ENCODE data around the gene ZFHX3. TPM values are rescaled to one million over a fixed set of nuclear protein-coding genes. Genes with fewer than 3 reads are reported as not detected.

ZFHX3 gene
- total and polyA plus RNA-seq, 10 of the 15 experiments (the other 5 are each of a cell fraction or from before 2014, with no cell fraction given): 0.68 to 8.6 (median 2.0) TPM

GRCh38 chr16:72927199-72928089 is 120.5 kb downstream of the ZFHX3 start:
- BruUV-seq (replicated peaks): no TSS peak
- Histone ChIP-seq H3K79me2 (ENCODE audit: control insufficient read depth, insufficient read depth, low read length) (no peaks in the 10 kb centered on the region), H3K27ac (ENCODE audit: control insufficient read depth, insufficient read depth) (no peak overlapping the region), H3K9ac (ENCODE audit: control insufficient read depth, insufficient read depth, low read length) (no peak overlapping the region), H3K4me3 (no peak overlapping the region), H3K9me3 (replicated peaks; ENCODE audit: control insufficient read depth, insufficient read depth, low read length) (no peaks in the 10 kb centered on the region), H4K20me1 (ENCODE audit: control insufficient read depth, insufficient read depth) (no peaks in the 10 kb centered on the region), H3K27me3 (replicated peaks in 1 of 2; ENCODE audit: control insufficient read depth in 2 of 2, insufficient read depth in 2 of 2, low read length in 1 of 2) (no peaks in the 10 kb centered on the region), H3K4me2 (ENCODE audit: control insufficient read depth, insufficient read depth) (no peak overlapping the region), H2AFZ (ENCODE audit: control insufficient read depth, low read depth, low read length) (no peak overlapping the region), H3K36me3 (ENCODE audit: control insufficient read depth in 2 of 2, insufficient read depth in 2 of 2, low read length in 1 of 2) (no peaks in the 10 kb centered on the region), H3K4me1 (ENCODE audit: control insufficient read depth, insufficient read depth, low read length) (no peaks in the 10 kb centered on the region)
- ATAC-seq (no peak), DNase-seq (ENCODE audit: low read depth, low spot score) (no peak), FAIRE-seq (no peak)
- ChIA-PET SMC1A (ENCODE audit: uncharacterized antibody, unreplicated experiment) (no interaction called here), POLR2A (no interaction called here), RAD21 (ENCODE audit: unreplicated experiment) (no interaction called here), CTCF (no interaction called here)
- in situ Hi-C loops (cut with MboI): no loop called here
- TF ChIP-seq RBBP5 (conservative IDR thresholded peaks at IDR 0.05): no peak
- no peak for TF ChIP-seq CEBPB (IDR thresholded peaks at IDR 0.05; ENCODE audit: borderline replicate concordance in 1 of 2, low read depth in 2 of 2, low read length in 2 of 2)
- TF ChIP-seq SRF (IDR thresholded peaks at IDR 0.05; ENCODE audit: low read depth in 2 of 2, low read length in 2 of 2): no peak
- no peak for TF ChIP-seq TAF1 (IDR thresholded peaks at IDR 0.05; ENCODE audit: borderline replicate concordance, low read depth, low read length)
- TF ChIP-seq NR2F1 (conservative IDR thresholded peaks at IDR 0.05): no peak
- no peak for TF ChIP-seq NR2C2 (IDR thresholded peaks at IDR 0.05; ENCODE audit: borderline replicate concordance, control insufficient read depth, insufficient read length, low read depth)
- no peak for TF ChIP-seq STAT1 (conservative IDR thresholded peaks at IDR 0.05)
- TF ChIP-seq NFYB (IDR thresholded peaks at IDR 0.05; ENCODE audit: insufficient read depth, low read depth, low read length): no peak
- no peak for TF ChIP-seq CHD1 (IDR thresholded peaks at IDR 0.05; ENCODE audit: low read depth, low read length)
- TF ChIP-seq RUNX3 (IDR thresholded peaks at IDR 0.05; ENCODE audit: low read length): no peak
- TF ChIP-seq NBN (IDR thresholded peaks at IDR 0.05): no peak
- no peak for TF ChIP-seq ZNF687 (IDR thresholded peaks at IDR 0.05)
- TF ChIP-seq TCF7 (IDR thresholded peaks at IDR 0.05; ENCODE audit: borderline replicate concordance): no peak
- TF ChIP-seq RCOR1 (conservative IDR thresholded peaks at IDR 0.05; ENCODE audit: low read depth, low read length): no peak
- TF ChIP-seq GABPA (IDR thresholded peaks at IDR 0.05; ENCODE audit: low read depth): no peak
- no peak for TF ChIP-seq BCL3 (IDR thresholded peaks at IDR 0.05; ENCODE audit: borderline replicate concordance, insufficient read depth, low read depth, low read length, poor library complexity, severe bottlenecking)
- 90% methylated on average over 26 of the region's 26 CpGs for WGBS (ENCODE audit: insufficient coverage, insufficient replicate concordance, low lambda C conversion rate, missing lambda C conversion rate)
- intact Hi-C loops (cut with micrococcal nuclease; ENCODE audit: unreplicated experiment): no loop called here
